CD14-positive monocyte (primary cell): Measurements from ENCODE around the gene UBE2J2. TPM values are rescaled to one million over a fixed set of nuclear protein-coding genes. Genes with fewer than 3 reads are reported as not detected.
"Not testable (repeated sequence)": the region's sequence is repeated elsewhere in the genome, so short reads cannot be mapped to it uniquely, and the experiment has no call there.

Experiments
- DNase-seq, 3 donors: peaks; one replicate each; pipeline ENCODE4 v3.0.0-alpha.2; 2011 to 2022
- H2AFZ ChIP-seq: 2 replicates; pipeline ENCODE4 v1.6.0; 2012; ENCODE audit warnings: mild to moderate bottlenecking, low read depth, low read length, inconsistent platforms; ENCODE audit not compliant: insufficient read depth, poor library complexity, severe bottlenecking
- H3K27ac ChIP-seq, 2 donors: 1 replicate in 1 of 2; 2 replicates in 1 of 2; pipeline ENCODE4 v1.5.1; 2012 to 2013; ENCODE audit warnings: low read length in 2 of 2, control low read depth in 1 of 2, inconsistent platforms in 1 of 2, low read depth in 1 of 2, mild to moderate bottlenecking in 1 of 2
- H3K27me3 ChIP-seq, 2 donors: one replicate each; pipeline versions ENCODE4 v1.6.0 to v1.6.1; 2011 to 2013; ENCODE audit warnings: low read length in 2 of 2; ENCODE audit not compliant: control insufficient read depth in 2 of 2, insufficient read depth in 2 of 2
- H3K36me3 ChIP-seq, 2 donors: replicated peaks in 1 of 2; 1 replicate in 1 of 2; 2 replicates in 1 of 2; pipeline versions ENCODE4 v1.5.1 to v1.6.1; 2012 to 2013; ENCODE audit warnings: low read length in 2 of 2, control low read depth in 1 of 2, inconsistent platforms in 1 of 2, mild to moderate bottlenecking in 1 of 2; ENCODE audit not compliant: insufficient read depth in 2 of 2, control insufficient read depth in 1 of 2
- H3K4me1 ChIP-seq, 2 donors: 1 replicate in 1 of 2; 2 replicates in 1 of 2; pipeline versions ENCODE4 v1.5.1 to v1.6.1; 2012 to 2013; ENCODE audit warnings: low read length in 2 of 2, control low read depth in 1 of 2, inconsistent platforms in 1 of 2, mild to moderate bottlenecking in 1 of 2, moderate library complexity in 1 of 2; ENCODE audit not compliant: insufficient read depth in 2 of 2, control insufficient read depth in 1 of 2
- H3K4me2 ChIP-seq: replicated peaks from 2 replicates; pipeline ENCODE3; 2012; ENCODE audit warnings: low read length, moderate library complexity, mild to moderate bottlenecking; ENCODE audit not compliant: poor library complexity, severe bottlenecking; ENCODE audit errors: extremely low read depth
- H3K4me3 ChIP-seq, 3 experiments: fragments of 200-600 bp in 1 of 3; sonication (generic) in 1 of 3; replicated peaks in 1 of 3; 1 replicate in 2 of 3; 2 replicates in 1 of 3; pipeline ENCODE4 v1.5.1; 2011 to 2013; ENCODE audit warnings: low read length in 3 of 3, mild to moderate bottlenecking in 3 of 3, control low read depth in 2 of 3, low read depth in 2 of 3, inconsistent platforms in 1 of 3, moderate library complexity in 1 of 3
- H3K79me2 ChIP-seq: 2 replicates; pipeline ENCODE4 v1.6.0; 2012; ENCODE audit warnings: mild to moderate bottlenecking, control low read depth, inconsistent platforms, low read length, moderate library complexity; ENCODE audit not compliant: insufficient read depth
- H3K9ac ChIP-seq: 2 replicates; pipeline ENCODE4 v1.6.0; 2017; ENCODE audit warnings: low read length, mild to moderate bottlenecking; ENCODE audit not compliant: insufficient read depth, poor library complexity, severe bottlenecking
- H3K9me3 ChIP-seq, 2 donors: replicated peaks in 1 of 2; 1 replicate in 1 of 2; 2 replicates in 1 of 2; pipeline versions ENCODE4 v1.5.1 to v1.6.1; 2012 to 2013; ENCODE audit warnings: low read length in 2 of 2, control low read depth in 1 of 2; ENCODE audit not compliant: control insufficient read depth in 1 of 2, insufficient read depth in 1 of 2
- H4K20me1 ChIP-seq: 2 replicates; pipeline ENCODE4 v1.6.0; 2012; ENCODE audit warnings: mild to moderate bottlenecking, low read length, control low read depth, moderate library complexity; ENCODE audit not compliant: insufficient read depth
- H3K27ac Mint-ChIP-seq, 7 donors: one replicate each; pipeline ENCODE4 v1.8.0; 2020; ENCODE audit warnings: mild to moderate bottlenecking in 7 of 7, mixed read lengths in 7 of 7, moderate library complexity in 6 of 7, inconsistent platforms in 2 of 7
- H3K27me3 Mint-ChIP-seq, 3 donors: one replicate each; pipeline ENCODE4 v1.8.0; 2021 to 2022; ENCODE audit warnings: low read depth in 3 of 3, mild to moderate bottlenecking in 3 of 3, mixed read lengths in 3 of 3, moderate library complexity in 3 of 3, inconsistent platforms in 1 of 3
- H3K36me3 Mint-ChIP-seq, 2 donors: one replicate each; pipeline ENCODE4 v1.8.0; 2020; ENCODE audit warnings: mixed read lengths in 2 of 2, inconsistent platforms in 1 of 2, mild to moderate bottlenecking in 1 of 2
- H3K4me1 Mint-ChIP-seq: one replicate; pipeline ENCODE4 v1.8.0; 2020; ENCODE audit warnings: mild to moderate bottlenecking, mixed read lengths
- H3K4me3 Mint-ChIP-seq, 2 donors: one replicate each; pipeline ENCODE4 v1.8.0; 2020; ENCODE audit warnings: mild to moderate bottlenecking in 2 of 2, mixed read lengths in 2 of 2, moderate library complexity in 1 of 2
- H3K9me3 Mint-ChIP-seq, 7 donors: one replicate each; pipeline ENCODE4 v1.8.0; 2020 to 2022; ENCODE audit warnings: mixed read lengths in 7 of 7, mild to moderate bottlenecking in 6 of 7, moderate library complexity in 6 of 7, inconsistent platforms in 2 of 7
- CTCF ChIP-seq: fragments of 200-600 bp; IDR thresholded peaks from one replicate; pipeline ENCODE4 v1.8.0; 2022; ENCODE audit warnings: antibody characterized with exemption, mild to moderate bottlenecking
- whole genome bisulfite sequencing: methylation state at CpG from one replicate; pipeline ENCODE4 v1.1.5; 2013; ENCODE audit warnings: missing lambda C conversion rate; ENCODE audit not compliant: insufficient coverage; 5-methylcytosine and 5-hydroxymethylcytosine counted together
- intact Hi-C, 2 donors: fragments of 100-400 bp; cut with micrococcal nuclease; formaldehyde crosslinking; loops; one replicate each; pipeline versions ENCODE4 v1.15.0 to v1.15.1; 2023
- polyA plus RNA-seq, 3 donors: library from polyadenylated mRNA; depleted of rRNA in 1 of 3; unstranded in 2 of 3; stranded (reverse) in 1 of 3; fragments of 300-500 nt in 2 of 3; fragments of >200 nt in 1 of 3; fragmentation: Illumina TruSeq in 2 of 3; gene quantifications; 1 replicate in 2 of 3; 2 replicates in 1 of 3; pipeline ENCODE4 v1.2.3, GENCODE V29; 2012 to 2021

Gene UBE2J2
- polyA plus RNA-seq, 3 donors = 36.5 to 83.2 (median 72.1) TPM

- Histone ChIP-seq H4K20me1 (peaks cover 44% of the 10 kb centered on the region), H3K4me2 (no peak overlapping the region), H3K9ac (no peak overlapping the region), H3K36me3 (peaks cover 25 to 35% of the 10 kb centered on the region in 2 donors), H3K27me3 (peaks cover 0 to 16% of the 10 kb centered on the region in 2 donors), H3K9me3 (no peaks in the 10 kb centered on the region), H3K4me3 (no peak overlapping the region), H3K79me2 (no peaks in the 10 kb centered on the region), H3K4me1 (no peaks in the 10 kb centered on the region), H3K27ac (no peak overlapping the region), H2AFZ (no peak overlapping the region)
- no peak overlapping the region for H3K27ac Mint-ChIP-seq
- WGBS = 83% methylated on average over 16 of the region's 16 CpGs
- no peaks in the 10 kb centered on the region for H3K9me3 Mint-ChIP-seq
- no peak for DNase-seq
- no peak overlapping the region for H3K4me3 Mint-ChIP-seq
- H3K27me3 Mint-ChIP-seq = peaks cover 14 to 23% (median 15%) of the 10 kb centered on the region in 3 donors
- intact Hi-C loops = no loop called here
- no peaks in the 10 kb centered on the region for H3K4me1 Mint-ChIP-seq
- no peak for TF ChIP-seq CTCF
- peaks cover 25 to 39% of the 10 kb centered on the region in 2 donors for H3K36me3 Mint-ChIP-seq
Measured at GRCh38 chr1:1250786-1251284, 22.8 kb downstream of the UBE2J2 start.

DNA sequence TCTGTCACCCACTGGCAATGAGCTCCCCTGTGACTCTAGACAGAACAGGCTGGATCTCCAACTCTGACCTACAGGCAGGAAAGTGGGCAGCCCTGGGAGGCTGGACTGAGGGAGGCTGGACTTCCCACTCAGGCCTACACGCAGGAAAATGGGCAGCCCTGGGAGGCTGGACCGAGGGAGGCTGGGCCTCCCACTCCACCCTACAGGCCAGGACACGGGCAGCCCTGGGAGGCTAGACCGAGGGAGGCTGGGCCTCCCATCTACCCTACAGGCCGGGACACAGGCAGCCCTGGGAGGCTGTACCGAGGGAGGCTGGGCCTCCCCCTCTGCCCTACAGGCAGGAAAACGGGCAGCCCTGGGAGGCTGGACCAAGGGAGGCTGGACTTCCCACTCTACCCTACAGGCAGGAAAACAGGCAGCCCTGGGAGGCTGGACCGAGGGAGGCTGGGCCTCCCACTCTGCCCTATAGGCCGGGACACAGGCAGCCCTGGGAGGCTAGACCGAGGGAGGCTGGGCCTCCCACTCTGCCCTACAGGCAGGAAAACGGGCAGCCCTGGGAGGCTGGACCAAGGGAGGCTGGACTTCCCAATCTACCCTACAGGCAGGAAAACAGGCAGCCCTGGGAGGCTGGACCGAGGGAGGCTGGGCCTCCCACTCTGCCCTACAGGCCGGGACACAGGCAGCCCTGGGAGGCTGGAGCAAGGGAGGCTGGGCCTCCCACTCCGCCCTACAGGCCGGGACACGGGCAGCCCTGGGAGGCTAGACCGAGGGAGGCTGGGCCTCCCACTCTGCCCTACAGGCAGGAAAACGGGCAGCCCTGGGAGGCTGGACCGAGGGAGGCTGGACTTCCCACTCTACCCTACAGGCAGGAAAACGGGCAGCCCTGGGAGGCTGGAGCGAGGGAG is 25.4 kb downstream of the UBE2J2 start:
- Mint-ChIP-seq H3K36me3 (peaks cover 7 to 16% of the 10 kb centered on the region in 2 donors), H3K27me3 (peaks cover 16 to 30% (median 17%) of the 10 kb centered on the region in 3 donors), H3K4me3 (peak overlapping the region in 1 of 2 donors; percentile 35)
- H3K9me3 Mint-ChIP-seq, H3K79me2 ChIP-seq, H2AFZ ChIP-seq, DNase-seq, H3K9ac ChIP-seq, H3K27ac ChIP-seq, H3K27ac Mint-ChIP-seq, H3K4me2 ChIP-seq, H3K9me3 ChIP-seq, H3K36me3 ChIP-seq, H3K4me1 ChIP-seq, intact Hi-C loops, H3K4me1 Mint-ChIP-seq, H3K4me3 ChIP-seq: not testable (repeated sequence)
- no CpG with 5 or more reads among the region's 21 CpGs for WGBS
- Histone ChIP-seq H4K20me1 (peaks cover 21% of the 10 kb centered on the region), H3K27me3 (peaks cover 0 to 23% of the 10 kb centered on the region in 2 donors)
